ENCODE measurements around the gene TOMM34. TPM values are rescaled to one million over a fixed set of nuclear protein-coding genes. Genes with fewer than 3 reads are reported as not detected.

TOMM34 gene
- total RNA-seq, 2 donors from 2014 or later, result 16.5 to 29.9 TPM

DNA sequence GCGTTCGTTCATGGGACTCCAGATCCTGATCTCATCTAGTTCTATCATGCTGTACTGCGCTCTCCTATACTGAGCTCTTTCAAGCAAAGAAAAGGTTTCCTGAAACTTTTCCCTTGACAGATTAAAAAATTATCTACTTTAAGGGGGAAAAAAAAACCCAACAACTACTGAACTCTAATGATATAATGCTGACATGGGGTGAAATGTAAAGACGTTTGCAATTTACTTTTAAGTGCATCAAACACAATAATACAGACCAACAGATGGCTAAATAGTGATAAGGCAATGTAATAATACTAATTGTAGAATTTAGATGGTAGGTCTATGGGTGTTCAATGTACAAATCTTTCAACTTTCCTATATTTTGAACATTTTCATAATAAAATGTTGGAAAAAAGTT, 16.4 kb downstream of the TOMM34 start:
- intact Hi-C loops (cut with DNase I), result no loop called here

GRCh38 chr20:44942264-44942973, 17.8 kb downstream of the TOMM34 start:
- no peaks in the 10 kb centered on the region for H3K4me1 ChIP-seq
- DNase-seq, result no peak
- no peak overlapping the region for H3K27ac ChIP-seq
- intact Hi-C loops (cut with DNase I), result no loop called here
- H3K36me3 ChIP-seq, result peaks cover 21% of the 10 kb centered on the region
- no peaks in the 10 kb centered on the region for H3K9me3 ChIP-seq
- no peaks in the 10 kb centered on the region for H3K27me3 ChIP-seq
- no peak overlapping the region for H3K4me3 ChIP-seq
- no peak overlapping the region for H3K9ac ChIP-seq (ENCODE audit: low read depth in 2 of 2, low read length in 2 of 2)
- TF ChIP-seq CTCF (IDR thresholded peaks at IDR 0.05), result no peak

More for the DNA sequence above, 16.4 kb downstream of the TOMM34 start:
- Histone ChIP-seq H3K4me3 (no peak overlapping the region), H3K36me3 (peaks cover 21% of the 10 kb centered on the region), H3K9ac (ENCODE audit: low read depth in 2 of 2, low read length in 2 of 2) (no peak overlapping the region), H3K27ac (no peak overlapping the region), H3K9me3 (no peaks in the 10 kb centered on the region), H3K27me3 (no peaks in the 10 kb centered on the region), H3K4me1 (no peaks in the 10 kb centered on the region)
- TF ChIP-seq CTCF (IDR thresholded peaks at IDR 0.05), result no peak
- no peak for DNase-seq

DNA sequence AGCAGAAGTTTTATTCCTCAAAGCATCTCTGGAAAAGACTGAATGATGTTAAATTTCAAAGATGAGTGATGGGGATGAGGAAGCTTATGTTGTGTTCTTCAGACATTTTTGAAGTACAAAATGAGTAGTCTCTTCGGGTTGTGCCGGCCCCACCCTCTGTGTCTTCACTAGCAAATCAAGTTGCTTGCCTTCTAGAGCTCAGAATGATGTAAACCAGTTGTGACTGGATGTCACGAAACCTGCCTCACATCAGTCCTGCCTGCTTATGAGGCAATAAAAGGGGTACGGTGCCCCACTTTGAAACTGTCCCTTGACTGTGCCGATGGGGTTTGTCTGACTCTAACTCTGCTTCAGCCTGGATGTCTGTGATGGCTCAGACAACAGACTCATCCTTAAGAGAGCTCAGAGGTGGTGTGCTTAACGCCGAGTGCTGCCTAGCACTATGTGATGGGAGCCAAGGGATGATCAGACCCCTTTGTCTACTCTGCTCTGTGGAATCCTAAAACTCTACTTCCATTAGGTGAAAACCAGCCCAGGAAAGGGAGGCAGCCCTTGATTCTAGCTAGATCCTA, 19.0 kb downstream of the TOMM34 start:
- Histone ChIP-seq H3K4me1 (no peaks in the 10 kb centered on the region), H3K36me3 (peaks cover 18% of the 10 kb centered on the region), H3K4me3 (no peak overlapping the region), H3K27me3 (no peaks in the 10 kb centered on the region), H3K9ac (ENCODE audit: low read depth in 2 of 2, low read length in 2 of 2) (no peak overlapping the region), H3K27ac (no peak overlapping the region), H3K9me3 (no peaks in the 10 kb centered on the region)
- TF ChIP-seq CTCF (IDR thresholded peaks at IDR 0.05), result no peak
- DNase-seq, result no peak
- intact Hi-C loops (cut with DNase I), result no loop called here

DNA sequence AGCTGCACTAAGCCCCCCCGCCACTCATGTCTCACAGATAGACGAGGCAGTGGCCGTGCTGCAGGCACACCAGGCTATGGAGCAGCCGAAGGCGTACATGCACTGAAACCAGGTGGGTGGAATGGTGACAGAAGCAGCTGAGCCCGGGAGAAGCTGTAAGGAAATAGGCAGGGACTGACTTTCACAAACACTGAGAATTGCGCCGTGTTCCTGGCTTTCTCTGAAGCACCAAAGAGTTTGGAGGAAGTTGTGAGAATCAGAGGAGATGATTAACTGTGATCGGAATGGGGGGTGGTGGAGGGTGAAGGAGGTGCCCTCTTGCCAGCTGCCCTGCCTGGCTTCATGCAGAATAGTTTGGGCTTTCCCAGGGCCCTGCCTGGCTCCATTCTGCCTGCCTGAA, 21.6 kb downstream of the TOMM34 start:
- Histone ChIP-seq H3K27ac (no peak overlapping the region), H3K9me3 (no peaks in the 10 kb centered on the region), H3K27me3 (no peaks in the 10 kb centered on the region), H3K9ac (ENCODE audit: low read depth in 2 of 2, low read length in 2 of 2) (no peak overlapping the region), H3K36me3 (peaks cover 8% of the 10 kb centered on the region), H3K4me1 (no peaks in the 10 kb centered on the region), H3K4me3 (no peak overlapping the region)
- no peak for TF ChIP-seq CTCF (IDR thresholded peaks at IDR 0.05)
- intact Hi-C loops (cut with DNase I), result no loop called here
- DNase-seq, result no peak

GRCh38 chr20:44936510-44936909, 23.7 kb downstream of the TOMM34 start:
- no peak overlapping the region for H3K4me3 ChIP-seq
- no peak overlapping the region for H3K9ac ChIP-seq (ENCODE audit: low read depth in 2 of 2, low read length in 2 of 2)
- no peaks in the 10 kb centered on the region for H3K9me3 ChIP-seq
- no peak for DNase-seq
- H3K36me3 ChIP-seq, result no peaks in the 10 kb centered on the region
- no peaks in the 10 kb centered on the region for H3K4me1 ChIP-seq
- no peak overlapping the region for H3K27ac ChIP-seq
- no peak for TF ChIP-seq CTCF (IDR thresholded peaks at IDR 0.05)
- H3K27me3 ChIP-seq, result no peaks in the 10 kb centered on the region
- intact Hi-C loops (cut with DNase I), result no loop called here
